GM12892 (cell line): ENCODE data around the gene CHRM3.

Source experiments
- DNase-seq: peaks from one replicate; pipeline ENCODE4 v3.0.0; 2011; ENCODE audit not compliant: insufficient read length
- FAIRE-seq: peaks from 2 replicates; lab custom pipeline; 2011; peaks lifted over from hg19 to GRCh38; lab: Jason Lieb, UNC
- POLR2A ChIP-seq: IDR thresholded peaks from 2 replicates; pipeline ENCODE4 v1.6.1; 2011; ENCODE audit warnings: low read depth, low read length, control low read depth
- POLR2AphosphoS5 ChIP-seq: IDR thresholded peaks from 2 replicates; pipeline ENCODE4 v1.6.1; 2011; ENCODE audit warnings: low read depth, low read length, control low read depth
- TAF1 ChIP-seq: IDR thresholded peaks from 2 replicates; pipeline ENCODE4 v1.6.1; 2011; ENCODE audit warnings: low read depth, mild to moderate bottlenecking, control low read depth, low read length, borderline replicate concordance

Gene CHRM3

GRCh38 chr1:239417986-239418640 lies 31.7 kb downstream of the CHRM3 start:
- TF ChIP-seq TAF1 = no peak
- no peak for TF ChIP-seq POLR2A
- TF ChIP-seq POLR2AphosphoS5 = no peak
- no peak for DNase-seq
- FAIRE-seq = no peak

DNA sequence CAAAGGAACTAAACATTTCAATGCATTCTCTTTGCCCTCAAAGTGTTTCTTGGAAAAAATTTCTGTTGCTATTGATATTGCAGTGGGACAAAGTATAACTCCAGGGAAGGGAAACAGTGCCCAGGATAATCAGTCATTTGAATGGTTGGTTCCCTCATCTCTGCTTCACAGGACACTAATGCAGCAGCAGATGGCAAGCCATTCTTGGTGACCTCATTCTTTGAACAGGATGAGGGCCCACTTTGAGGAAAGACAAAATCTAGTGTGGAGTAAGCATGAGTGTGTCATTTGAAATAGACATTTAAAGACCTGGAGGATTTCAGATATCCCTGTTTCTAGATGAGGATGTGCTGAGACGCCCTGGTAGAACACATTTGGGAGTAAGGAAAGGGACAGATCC lies 32.3 kb downstream of the CHRM3 start:
- FAIRE-seq (no peak), DNase-seq (no peak)
- TF ChIP-seq POLR2A (no peak), TAF1 (no peak), POLR2AphosphoS5 (no peak)

GRCh38 chr1:239421811-239422210 lies 35.4 kb downstream of the CHRM3 start:
- TF ChIP-seq POLR2AphosphoS5 = no peak
- TF ChIP-seq POLR2A = no peak
- no peak for TF ChIP-seq TAF1
- DNase-seq (no peak), FAIRE-seq (no peak)

DNA sequence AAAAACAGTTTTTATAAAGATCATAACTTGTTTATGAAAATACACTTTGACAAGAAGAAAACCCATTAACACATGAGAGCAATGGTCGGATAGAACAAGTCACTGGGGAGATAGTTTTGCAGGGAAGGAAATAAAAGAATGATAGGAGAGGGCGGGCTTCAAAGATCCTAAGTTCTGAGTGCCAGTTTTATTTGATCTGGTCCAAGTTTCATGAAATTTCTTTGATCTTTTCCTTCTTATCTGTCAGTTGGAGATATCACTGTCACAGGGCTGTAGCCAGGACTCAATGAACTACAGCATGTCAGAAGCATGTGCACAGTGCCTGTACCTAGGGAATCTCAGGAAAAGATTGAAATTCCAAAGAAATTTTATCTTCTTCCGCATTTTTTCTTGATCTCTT lies 36.5 kb downstream of the CHRM3 start:
- no peak for DNase-seq
- no peak for FAIRE-seq
- no peak for TF ChIP-seq TAF1
- TF ChIP-seq POLR2AphosphoS5 = no peak
- no peak for TF ChIP-seq POLR2A

GRCh38 chr1:239426821-239427475 lies 40.6 kb downstream of the CHRM3 start:
- DNase-seq = no peak
- no peak for FAIRE-seq
- no peak for TF ChIP-seq POLR2AphosphoS5
- no peak for TF ChIP-seq POLR2A
- no peak for TF ChIP-seq TAF1

GRCh38 chr1:239427712-239428111 lies 41.3 kb downstream of the CHRM3 start:
- DNase-seq (no peak), FAIRE-seq (no peak)
- TF ChIP-seq TAF1 (no peak), POLR2A (no peak), POLR2AphosphoS5 (no peak)

GRCh38 chr1:239428120-239428710 lies 41.8 kb downstream of the CHRM3 start:
- TF ChIP-seq POLR2A = no peak
- no peak for TF ChIP-seq TAF1
- TF ChIP-seq POLR2AphosphoS5 = no peak
- FAIRE-seq = no peak
- DNase-seq = no peak

GRCh38 chr1:239429163-239429562 lies 42.8 kb downstream of the CHRM3 start:
- no peak for FAIRE-seq
- no peak for TF ChIP-seq TAF1
- no peak for TF ChIP-seq POLR2AphosphoS5
- TF ChIP-seq POLR2A = no peak
- no peak for DNase-seq

DNA sequence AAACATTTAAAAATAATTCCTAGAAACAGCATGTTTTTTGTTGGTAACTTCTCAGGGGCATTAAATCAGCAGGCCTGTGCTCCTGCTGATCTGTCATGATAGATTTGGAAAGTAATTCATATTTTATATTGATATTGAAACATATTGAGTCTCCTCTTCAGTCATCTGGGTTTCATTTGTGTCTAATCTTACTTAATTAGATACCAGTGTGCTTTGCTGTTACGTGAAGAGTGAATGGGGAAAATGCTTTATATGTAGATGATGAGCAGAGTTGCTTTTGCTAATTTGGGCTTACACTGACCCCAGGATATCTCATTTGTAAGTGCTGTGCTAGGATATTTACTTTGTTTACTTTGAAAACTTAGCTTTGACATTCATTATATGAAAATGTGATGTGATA lies 45.9 kb downstream of the CHRM3 start:
- DNase-seq (no peak), FAIRE-seq (no peak)
- TF ChIP-seq POLR2A = no peak
- no peak for TF ChIP-seq TAF1
- TF ChIP-seq POLR2AphosphoS5 = no peak

- TF ChIP-seq POLR2A (no peak), POLR2AphosphoS5 (no peak), TAF1 (no peak)
- DNase-seq (no peak), FAIRE-seq (no peak)
Observed at GRCh38 chr1:239434181-239434580, 47.8 kb downstream of the CHRM3 start.
